K562 (cell line): ENCODE measurements around the gene MAGI2. TPM values are rescaled to one million over a fixed set of nuclear protein-coding genes. Genes with fewer than 3 reads are reported as not detected.

ENCODE experiments used
- ATAC-seq: fragments of 200-7000 bp; cut with Tn5 transposase; 3 replicates; pipeline ENCODE4 v1.9.1; 2020; ENCODE audit warnings: moderate library complexity
- BruUV-seq: library from RNA; stranded (reverse); fragments of 400-500 nt; replicated peaks from 2 replicates; lab custom pipeline; 2021; lab: Mats Ljungman, UMichigan
- CTCF ChIA-PET: fragments of 300-600 bp; formaldehyde crosslinking; extraction: SDS; loops from one replicate; lab custom pipeline; 2021; ENCODE audit warnings: low intra/inter-chr PET ratio; lab: Yijun Ruan, JAX
- POLR2A ChIA-PET: fragments of 300-600, 350-650 bp; sonication (Branson Sonifier 250); formaldehyde crosslinking; extraction: SDS; loops from one replicate; lab custom pipeline; 2021; ENCODE audit warnings: antibody characterized with exemption, inconsistent platforms; lab: Yijun Ruan, JAX
- DNase-seq, 4 experiments: peaks; one replicate each; pipeline versions ENCODE4 v3.0.0 to v3.0.0-alpha.2; 2011 to 2018; ENCODE audit warnings: low spot score in 3 of 4, mixed read lengths in 3 of 4; ENCODE audit errors: extremely low read depth in 1 of 4
- FAIRE-seq: peaks from 2 replicates; lab custom pipeline; 2011; peaks lifted over from hg19 to GRCh38; lab: Jason Lieb, UNC
- H2AFZ ChIP-seq: 2 replicates; pipeline ENCODE4 v1.6.0; 2011; ENCODE audit warnings: low read depth, low read length, control low read depth, inconsistent platforms
- H3K27ac ChIP-seq: fragments of 200-600 bp; 3 replicates; pipeline ENCODE4 v1.8.0; 2011; ENCODE audit warnings: low read depth, mild to moderate bottlenecking, control low read depth, inconsistent platforms, low read length, moderate library complexity, mixed read lengths; ENCODE audit errors: extremely low read depth
- H3K27me3 ChIP-seq, 2 experiments: fragments of 300-600 bp in 1 of 2; 2 replicates in 1 of 2; 3 replicates in 1 of 2; pipeline versions ENCODE4 v1.6.0 to v1.8.0; 2011; ENCODE audit warnings: inconsistent platforms in 2 of 2, low read length in 2 of 2, mild to moderate bottlenecking in 1 of 2, mixed read lengths in 1 of 2, moderate library complexity in 1 of 2; ENCODE audit not compliant: control insufficient read depth in 2 of 2, insufficient read depth in 2 of 2
- H3K36me3 ChIP-seq: fragments of 300-600 bp; 3 replicates; pipeline ENCODE4 v1.8.0; 2011; ENCODE audit warnings: mild to moderate bottlenecking, low read length, inconsistent platforms; ENCODE audit not compliant: control insufficient read depth, insufficient read depth
- H3K4me1 ChIP-seq, 2 experiments: fragments of 200-600 bp in 1 of 2; replicated peaks in 1 of 2; 2 replicates in 1 of 2; 3 replicates in 1 of 2; pipeline versions ENCODE4 v1.5.1 to v1.8.0; 2011; ENCODE audit warnings: inconsistent platforms in 2 of 2, low read length in 2 of 2, mild to moderate bottlenecking in 1 of 2, mixed read lengths in 1 of 2, moderate library complexity in 1 of 2; ENCODE audit not compliant: control insufficient read depth in 2 of 2, insufficient read depth in 2 of 2
- H3K4me2 ChIP-seq: 2 replicates; pipeline ENCODE4 v1.6.1; 2011; ENCODE audit warnings: low read length, control low read depth, inconsistent platforms, mixed read lengths; ENCODE audit not compliant: insufficient read depth
- H3K4me3 ChIP-seq: fragments of 200-600 bp; sonication (generic), shearing (Covaris generic); 2 replicates; pipeline ENCODE4 v1.5.1; 2016; ENCODE audit warnings: control low read depth, inconsistent platforms
- H3K79me2 ChIP-seq: fragments of 200-600 bp; 3 replicates; pipeline ENCODE4 v1.8.0; 2011; ENCODE audit warnings: low read length, inconsistent platforms; ENCODE audit not compliant: control insufficient read depth, insufficient read depth
- H3K9ac ChIP-seq, 2 experiments: 2 replicates each; pipeline versions ENCODE4 v1.6.0 to v1.6.1; 2011; ENCODE audit warnings: low read depth in 2 of 2, low read length in 2 of 2, control low read depth in 1 of 2, inconsistent platforms in 1 of 2, mild to moderate bottlenecking in 1 of 2, mixed read lengths in 1 of 2; ENCODE audit not compliant: insufficient read depth in 1 of 2
- H3K9me1 ChIP-seq: one replicate; pipeline ENCODE4 v1.6.0; 2011; ENCODE audit warnings: inconsistent platforms, mild to moderate bottlenecking, low read length, moderate library complexity; ENCODE audit not compliant: control insufficient read depth, insufficient read depth
- H3K9me3 ChIP-seq: replicated peaks from 2 replicates; pipeline ENCODE4 v1.5.1; 2011; ENCODE audit warnings: low read depth, low read length, inconsistent platforms; ENCODE audit not compliant: control insufficient read depth, insufficient read depth
- H4K20me1 ChIP-seq: replicated peaks from 2 replicates; pipeline ENCODE4 v1.6.1; 2011; ENCODE audit warnings: low read length, inconsistent platforms, mixed read lengths; ENCODE audit not compliant: control insufficient read depth, insufficient read depth
- ESRRB ChIP-seq: fragments of 250-450 bp; sonication (Bioruptor Pico); IDR thresholded peaks from 2 replicates; pipeline ENCODE4 v1.5.0; 2020; ENCODE audit warnings: mild to moderate bottlenecking, moderate library complexity, borderline replicate concordance
- IFI16 ChIP-seq: fragments of 250-450 bp; sonication (Bioruptor Pico); IDR thresholded peaks from 2 replicates; pipeline ENCODE4 v2.1.2; 2022; ENCODE audit warnings: mild to moderate bottlenecking, inconsistent platforms
- KLF10 ChIP-seq: fragments of 250-450 bp; sonication (Bioruptor Pico); IDR thresholded peaks from 2 replicates; pipeline ENCODE4 v1.6.1; 2021; ENCODE audit warnings: matching md5 sums
- MAX ChIP-seq: sonication (generic); formaldehyde crosslinking; IDR thresholded peaks from 2 replicates; pipeline ENCODE4 v1.9.0; 2022; ENCODE audit warnings: mild to moderate bottlenecking, missing genetic modification reagents
- NBN ChIP-seq: fragments of 450-650 bp; IDR thresholded peaks from 2 replicates; pipeline ENCODE4 v1.6.1; 2016; ENCODE audit warnings: low read depth, mild to moderate bottlenecking
- SIN3B ChIP-seq: fragments of 450-650 bp; IDR thresholded peaks from 2 replicates; pipeline ENCODE4 v1.6.1; 2017; ENCODE audit warnings: low read depth, mild to moderate bottlenecking, moderate library complexity
- XRCC5 ChIP-seq: fragments of 200-400 bp; formaldehyde crosslinking; IDR thresholded peaks from 2 replicates; pipeline ENCODE4 v1.6.1; 2017; ENCODE audit warnings: low read depth, mild to moderate bottlenecking, low read length
- ZNF253 ChIP-seq: fragments of 250-450 bp; sonication (Bioruptor Pico); conservative IDR thresholded peaks from 2 replicates; pipeline ENCODE4 v1.6.1; 2021; ENCODE audit warnings: mild to moderate bottlenecking
- WGBS: fragments of 100-300 bp; shearing (Covaris generic); methylation state at CpG from one replicate; pipeline ENCODE4 v1.1.6; 2016; ENCODE audit warnings: low coverage, mixed read lengths; ENCODE audit not compliant: insufficient coverage; ENCODE audit errors: missing lambda C conversion rate; 5-methylcytosine and 5-hydroxymethylcytosine counted together
- in situ Hi-C: fragments of 300-500 bp; cut with MboI; formaldehyde crosslinking; loops from 4 replicates; pipeline ENCODE4 v1.15.0; 2018; ENCODE audit warnings: inconsistent platforms, mixed read lengths
- intact Hi-C: fragments of 100-400 bp; cut with micrococcal nuclease; formaldehyde crosslinking; loops from 2 replicates; pipeline ENCODE4 v1.14.2; 2022
- polyA plus RNA-seq, 8 experiments: library from polyadenylated mRNA; depleted of rRNA in 4 of 8; stranded (reverse) in 5 of 8; unstranded in 3 of 8; fragments of >200 nt; fragmentation: Nextera tagmentation in 2 of 8; fragmentation: Illumina TruSeq in 1 of 8; extraction: Ambion mirVana in 2 of 8; extraction: Trizol in 1 of 8; gene quantifications; 2 replicates each; pipeline versions ENCODE4 v1.2.1 to v1.2.3, GENCODE V29; 2011 to 2014; ENCODE audit warnings: inconsistent platforms in 1 of 8, missing spikeins in 1 of 8
- total RNA-seq, 7 experiments: library from RNA; depleted of rRNA in 6 of 7; stranded (reverse); fragments of >200 nt in 6 of 7; fragmentation: Illumina TruSeq in 2 of 7; extraction: Trizol in 2 of 7; gene quantifications; 2 replicates each; pipeline versions ENCODE4 v1.2.1 to v1.2.3, GENCODE V29; 2011 to 2021; ENCODE audit warnings: low replicate concordance in 1 of 7
- TF ChIP-seq, protein P1 (sequence below), 3 experiments: IDR thresholded peaks in 2 of 3; conservative IDR thresholded peaks in 1 of 3; 2 replicates each; pipeline ENCODE4 v1.5.1; 2011 to 2012; ENCODE audit warnings: low read length in 3 of 3, mild to moderate bottlenecking in 3 of 3, control low read depth in 2 of 3, improper control_type of control experiment in 1 of 3, inconsistent platforms in 1 of 3, low read depth in 1 of 3, mixed read lengths in 1 of 3, moderate library complexity in 1 of 3; ENCODE audit not compliant: insufficient read depth in 2 of 3
- TF ChIP-seq, protein P2 (sequence below): sonication (generic); formaldehyde crosslinking; IDR thresholded peaks from 2 replicates; pipeline ENCODE4 v1.8.0; 2022; ENCODE audit warnings: mild to moderate bottlenecking, missing genetic modification reagents
- TF ChIP-seq, protein P3 (sequence below): fragments of 250-450 bp; sonication (Bioruptor Pico); IDR thresholded peaks from 2 replicates; pipeline ENCODE4 v1.4.0; 2020
- TF ChIP-seq, protein P4 (sequence below): fragments of 450-650 bp; conservative IDR thresholded peaks from 2 replicates; pipeline ENCODE4 v1.6.1; 2016; ENCODE audit warnings: missing genetic modification characterization, low read depth, mild to moderate bottlenecking, missing compliant biosample characterization, moderate library complexity

Gene MAGI2
- total and polyA plus RNA-seq, 9 of the 15 experiments (the other 6 are each of a cell fraction or from before 2014, with no cell fraction given): 0.27 to 1.4 (median 0.70) TPM

DNA sequence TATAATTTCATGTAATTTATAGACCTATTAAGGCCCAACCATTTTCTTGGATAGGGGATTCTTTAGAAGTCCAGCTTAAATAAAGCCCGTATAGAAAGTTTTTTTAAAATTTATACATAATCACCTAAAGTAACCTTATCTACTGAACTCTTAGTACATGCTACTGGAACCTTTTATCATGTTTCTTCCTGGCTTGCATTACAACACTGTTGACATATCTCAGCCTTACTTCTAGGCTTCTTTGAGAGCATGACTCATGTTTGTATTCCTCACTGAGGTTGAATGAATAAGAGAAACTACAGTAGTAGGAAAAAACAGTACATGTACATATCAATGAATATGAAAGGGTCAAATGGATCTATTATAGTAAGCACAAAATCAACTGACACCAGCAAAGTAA lies 8.2 kb upstream of the MAGI2 start:
- Histone ChIP-seq H2AFZ (no peak overlapping the region), H3K27me3 (no peaks in the 10 kb centered on the region), H3K4me2 (no peak overlapping the region), H3K9ac (no peak overlapping the region), H3K36me3 (no peaks in the 10 kb centered on the region), H4K20me1 (no peaks in the 10 kb centered on the region), H3K9me1 (no peaks in the 10 kb centered on the region), H3K9me3 (0 out of 2 replicates have a peak, but pooled peaks cover 2% of the 10 kb centered on the region), H3K27ac (no peak overlapping the region), H3K79me2 (no peaks in the 10 kb centered on the region), H3K4me1 (no peaks in the 10 kb centered on the region), H3K4me3 (no peak overlapping the region)
- ChIA-PET CTCF (no interaction called here), POLR2A (no interaction called here)
- DNase-seq: no peak
- TF ChIP-seq KLF10 (CRISPR knock-in tag) (no peak), ESRRB (CRISPR knock-in tag) (no peak), IFI16 (CRISPR knock-in tag) (no peak), SIN3B (no peak), XRCC5 (no peak), NBN (no peak), ZNF253 (CRISPR knock-in tag) (no peak), MAX (CRISPR knock-in tag) (no peak)
- TF ChIP-seq, protein P1, sequence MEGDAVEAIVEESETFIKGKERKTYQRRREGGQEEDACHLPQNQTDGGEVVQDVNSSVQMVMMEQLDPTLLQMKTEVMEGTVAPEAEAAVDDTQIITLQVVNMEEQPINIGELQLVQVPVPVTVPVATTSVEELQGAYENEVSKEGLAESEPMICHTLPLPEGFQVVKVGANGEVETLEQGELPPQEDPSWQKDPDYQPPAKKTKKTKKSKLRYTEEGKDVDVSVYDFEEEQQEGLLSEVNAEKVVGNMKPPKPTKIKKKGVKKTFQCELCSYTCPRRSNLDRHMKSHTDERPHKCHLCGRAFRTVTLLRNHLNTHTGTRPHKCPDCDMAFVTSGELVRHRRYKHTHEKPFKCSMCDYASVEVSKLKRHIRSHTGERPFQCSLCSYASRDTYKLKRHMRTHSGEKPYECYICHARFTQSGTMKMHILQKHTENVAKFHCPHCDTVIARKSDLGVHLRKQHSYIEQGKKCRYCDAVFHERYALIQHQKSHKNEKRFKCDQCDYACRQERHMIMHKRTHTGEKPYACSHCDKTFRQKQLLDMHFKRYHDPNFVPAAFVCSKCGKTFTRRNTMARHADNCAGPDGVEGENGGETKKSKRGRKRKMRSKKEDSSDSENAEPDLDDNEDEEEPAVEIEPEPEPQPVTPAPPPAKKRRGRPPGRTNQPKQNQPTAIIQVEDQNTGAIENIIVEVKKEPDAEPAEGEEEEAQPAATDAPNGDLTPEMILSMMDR (IDR thresholded peaks at IDR 0.05 in 2 of 3, conservative IDR thresholded peaks at IDR 0.05 in 1 of 3; ENCODE audit: insufficient read depth in 2 of 3, low read depth in 1 of 3, low read length in 3 of 3): no peak
- TF ChIP-seq, protein P2, sequence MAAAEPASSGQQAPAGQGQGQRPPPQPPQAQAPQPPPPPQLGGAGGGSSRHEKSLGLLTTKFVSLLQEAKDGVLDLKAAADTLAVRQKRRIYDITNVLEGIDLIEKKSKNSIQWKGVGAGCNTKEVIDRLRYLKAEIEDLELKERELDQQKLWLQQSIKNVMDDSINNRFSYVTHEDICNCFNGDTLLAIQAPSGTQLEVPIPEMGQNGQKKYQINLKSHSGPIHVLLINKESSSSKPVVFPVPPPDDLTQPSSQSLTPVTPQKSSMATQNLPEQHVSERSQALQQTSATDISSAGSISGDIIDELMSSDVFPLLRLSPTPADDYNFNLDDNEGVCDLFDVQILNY (CRISPR knock-in tag): no peak
- TF ChIP-seq, protein P3, sequence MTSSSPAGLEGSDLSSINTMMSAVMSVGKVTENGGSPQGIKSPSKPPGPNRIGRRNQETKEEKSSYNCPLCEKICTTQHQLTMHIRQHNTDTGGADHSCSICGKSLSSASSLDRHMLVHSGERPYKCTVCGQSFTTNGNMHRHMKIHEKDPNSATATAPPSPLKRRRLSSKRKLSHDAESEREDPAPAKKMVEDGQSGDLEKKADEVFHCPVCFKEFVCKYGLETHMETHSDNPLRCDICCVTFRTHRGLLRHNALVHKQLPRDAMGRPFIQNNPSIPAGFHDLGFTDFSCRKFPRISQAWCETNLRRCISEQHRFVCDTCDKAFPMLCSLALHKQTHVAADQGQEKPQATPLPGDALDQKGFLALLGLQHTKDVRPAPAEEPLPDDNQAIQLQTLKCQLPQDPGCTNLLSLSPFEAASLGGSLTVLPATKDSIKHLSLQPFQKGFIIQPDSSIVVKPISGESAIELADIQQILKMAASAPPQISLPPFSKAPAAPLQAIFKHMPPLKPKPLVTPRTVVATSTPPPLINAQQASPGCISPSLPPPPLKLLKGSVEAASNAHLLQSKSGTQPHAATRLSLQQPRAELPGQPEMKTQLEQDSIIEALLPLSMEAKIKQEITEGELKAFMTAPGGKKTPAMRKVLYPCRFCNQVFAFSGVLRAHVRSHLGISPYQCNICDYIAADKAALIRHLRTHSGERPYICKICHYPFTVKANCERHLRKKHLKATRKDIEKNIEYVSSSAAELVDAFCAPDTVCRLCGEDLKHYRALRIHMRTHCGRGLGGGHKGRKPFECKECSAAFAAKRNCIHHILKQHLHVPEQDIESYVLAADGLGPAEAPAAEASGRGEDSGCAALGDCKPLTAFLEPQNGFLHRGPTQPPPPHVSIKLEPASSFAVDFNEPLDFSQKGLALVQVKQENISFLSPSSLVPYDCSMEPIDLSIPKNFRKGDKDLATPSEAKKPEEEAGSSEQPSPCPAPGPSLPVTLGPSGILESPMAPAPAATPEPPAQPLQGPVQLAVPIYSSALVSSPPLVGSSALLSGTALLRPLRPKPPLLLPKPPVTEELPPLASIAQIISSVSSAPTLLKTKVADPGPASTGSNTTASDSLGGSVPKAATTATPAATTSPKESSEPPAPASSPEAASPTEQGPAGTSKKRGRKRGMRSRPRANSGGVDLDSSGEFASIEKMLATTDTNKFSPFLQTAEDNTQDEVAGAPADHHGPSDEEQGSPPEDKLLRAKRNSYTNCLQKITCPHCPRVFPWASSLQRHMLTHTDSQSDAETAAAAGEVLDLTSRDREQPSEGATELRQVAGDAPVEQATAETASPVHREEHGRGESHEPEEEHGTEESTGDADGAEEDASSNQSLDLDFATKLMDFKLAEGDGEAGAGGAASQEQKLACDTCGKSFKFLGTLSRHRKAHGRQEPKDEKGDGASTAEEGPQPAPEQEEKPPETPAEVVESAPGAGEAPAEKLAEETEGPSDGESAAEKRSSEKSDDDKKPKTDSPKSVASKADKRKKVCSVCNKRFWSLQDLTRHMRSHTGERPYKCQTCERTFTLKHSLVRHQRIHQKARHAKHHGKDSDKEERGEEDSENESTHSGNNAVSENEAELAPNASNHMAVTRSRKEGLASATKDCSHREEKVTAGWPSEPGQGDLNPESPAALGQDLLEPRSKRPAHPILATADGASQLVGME (CRISPR knock-in tag): no peak
- TF ChIP-seq, protein P4, sequence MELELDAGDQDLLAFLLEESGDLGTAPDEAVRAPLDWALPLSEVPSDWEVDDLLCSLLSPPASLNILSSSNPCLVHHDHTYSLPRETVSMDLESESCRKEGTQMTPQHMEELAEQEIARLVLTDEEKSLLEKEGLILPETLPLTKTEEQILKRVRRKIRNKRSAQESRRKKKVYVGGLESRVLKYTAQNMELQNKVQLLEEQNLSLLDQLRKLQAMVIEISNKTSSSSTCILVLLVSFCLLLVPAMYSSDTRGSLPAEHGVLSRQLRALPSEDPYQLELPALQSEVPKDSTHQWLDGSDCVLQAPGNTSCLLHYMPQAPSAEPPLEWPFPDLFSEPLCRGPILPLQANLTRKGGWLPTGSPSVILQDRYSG (tag): no peak
- BruUV-seq: no TSS peak
- no peak for ATAC-seq
- 16% methylated on average over 1 of the region's 1 CpG for whole genome bisulfite sequencing
- intact Hi-C loops: no loop called here
- in situ Hi-C loops: no loop called here
- no peak for FAIRE-seq
